GM19397 (cell line): ENCODE data around the gene NLK.
"Not testable (repeated sequence)": the region's sequence is repeated elsewhere in the genome, so short reads cannot be mapped to it uniquely, and the experiment has no call there.

Experiments
- ATAC-seq: cut with Tn5 transposase; IDR thresholded peaks from one replicate; pipeline ENCODE4 v1.9.1; 2021; ENCODE audit warnings: mild to moderate bottlenecking, moderate library complexity; ENCODE audit not compliant: unreplicated experiment

The NLK gene

GRCh38 chr17:28187931-28188330 lies 145.5 kb downstream of the NLK start:
- no peak for ATAC-seq

- ATAC-seq: no peak
Measured at GRCh38 chr17:28188841-28189263, 146.4 kb downstream of the NLK start.

- no peak for ATAC-seq
Measured at GRCh38 chr17:28189667-28190066, 147.2 kb downstream of the NLK start.

- ATAC-seq: no peak
Measured at GRCh38 chr17:28191018-28191417, 148.5 kb downstream of the NLK start.

GRCh38 chr17:28193241-28193640 lies 150.8 kb downstream of the NLK start:
- ATAC-seq: no peak

- ATAC-seq: no peak
Measured at GRCh38 chr17:28194382-28194781, 151.9 kb downstream of the NLK start.

GRCh38 chr17:28196636-28197035 lies 154.2 kb downstream of the NLK start:
- no peak for ATAC-seq

GRCh38 chr17:28199115-28199514 lies 156.6 kb downstream of the NLK start:
- no peak for ATAC-seq

- no peak for ATAC-seq
Measured at GRCh38 chr17:28199728-28200127, 157.3 kb downstream of the NLK start.

GRCh38 chr17:28201315-28201714 lies 158.8 kb downstream of the NLK start:
- ATAC-seq: no peak

- ATAC-seq: no peak
Measured at GRCh38 chr17:28204244-28204643, 161.8 kb downstream of the NLK start.

- ATAC-seq: no peak
Measured at GRCh38 chr17:28204751-28205150, 162.3 kb downstream of the NLK start.

- ATAC-seq: no peak
Measured at GRCh38 chr17:28206292-28206691, 163.8 kb downstream of the NLK start.

GRCh38 chr17:28211811-28212210 lies 169.3 kb downstream of the NLK start:
- no peak for ATAC-seq

GRCh38 chr17:28213578-28213977 lies 171.1 kb downstream of the NLK start:
- not testable (repeated sequence) for ATAC-seq

- no peak for ATAC-seq
Measured at GRCh38 chr17:28216052-28216451, 173.6 kb downstream of the NLK start.

GRCh38 chr17:28216528-28216927 lies 174.1 kb downstream of the NLK start:
- no peak for ATAC-seq

- no peak for ATAC-seq
Measured at GRCh38 chr17:28219771-28220170, 177.3 kb downstream of the NLK start.

GRCh38 chr17:28221751-28222414 lies 179.4 kb downstream of the NLK start:
- ATAC-seq: no peak

- ATAC-seq: no peak
Measured at GRCh38 chr17:28225271-28225670, 182.8 kb downstream of the NLK start.

- ATAC-seq: no peak
Measured at GRCh38 chr17:28225867-28226266, 183.4 kb downstream of the NLK start.

GRCh38 chr17:28226563-28227315 lies 184.3 kb downstream of the NLK start:
- ATAC-seq: no peak
